GM12878 (cell line): ENCODE measurements around the gene B3GAT1. TPM values are rescaled to one million over a fixed set of nuclear protein-coding genes. Genes with fewer than 3 reads are reported as not detected.

Experiments used
- ATAC-seq: fragments of 200-7000 bp; cut with Tn5 transposase; 3 replicates; pipeline ENCODE4 v1.9.1; 2020; ENCODE audit warnings: mild to moderate bottlenecking, moderate library complexity
- BruUV-seq: library from RNA; stranded (reverse); fragments of 400-500 nt; replicated peaks from 2 replicates; lab custom pipeline; 2021; lab: Mats Ljungman, UMichigan
- CTCF ChIA-PET: fragments of 300-600 bp; sonication (Branson Sonifier 250); formaldehyde crosslinking; extraction: SDS; loops from one replicate; lab custom pipeline; 2021; ENCODE audit warnings: inconsistent platforms; lab: Yijun Ruan, JAX
- POLR2A ChIA-PET: fragments of 350-600 bp; formaldehyde crosslinking; extraction: SDS; loops from one replicate; lab custom pipeline; 2021; ENCODE audit warnings: inconsistent platforms; lab: Charles Lee
- RAD21 ChIA-PET: fragments of 300-600 bp; sonication (Branson Sonifier 250); formaldehyde crosslinking; loops from one replicate; lab custom pipeline; 2023; ENCODE audit warnings: antibody characterized with exemption; ENCODE audit not compliant: unreplicated experiment; lab: Charles Lee
- SMC1A ChIA-PET: fragments of 300-600 bp; sonication (Branson Sonifier 250); formaldehyde crosslinking; loops from one replicate; lab custom pipeline; 2023; ENCODE audit not compliant: unreplicated experiment, uncharacterized antibody; lab: Charles Lee
- DNase-seq: peaks from one replicate; pipeline ENCODE4 v3.0.0-alpha.2; 2011; ENCODE audit warnings: low read depth, low spot score
- FAIRE-seq: peaks from 3 replicates; lab custom pipeline; 2011; peaks lifted over from hg19 to GRCh38; lab: Jason Lieb, UNC
- H2AFZ ChIP-seq: 2 replicates; pipeline ENCODE4 v1.6.0; 2011; ENCODE audit warnings: low read depth, low read length, control low read depth; ENCODE audit not compliant: control insufficient read depth
- H3K27ac ChIP-seq: 2 replicates; pipeline ENCODE4 v1.5.1; 2011; ENCODE audit warnings: control low read depth; ENCODE audit not compliant: control insufficient read depth, insufficient read depth
- H3K27me3 ChIP-seq, 2 experiments: replicated peaks in 1 of 2; 2 replicates each; pipeline versions ENCODE4 v1.6.0 to v1.6.1; 2011; ENCODE audit warnings: low read length in 1 of 2; ENCODE audit not compliant: control insufficient read depth in 2 of 2, insufficient read depth in 2 of 2
- H3K36me3 ChIP-seq, 2 experiments: 2 replicates each; pipeline ENCODE4 v1.5.1; 2011; ENCODE audit warnings: low read length in 1 of 2; ENCODE audit not compliant: control insufficient read depth in 2 of 2, insufficient read depth in 2 of 2
- H3K4me1 ChIP-seq: 2 replicates; pipeline ENCODE4 v1.6.1; 2011; ENCODE audit warnings: mild to moderate bottlenecking, low read length, moderate library complexity, mixed read lengths; ENCODE audit not compliant: control insufficient read depth, insufficient read depth
- H3K4me2 ChIP-seq: 2 replicates; pipeline ENCODE4 v1.6.0; 2011; ENCODE audit warnings: control low read depth; ENCODE audit not compliant: control insufficient read depth, insufficient read depth
- H3K4me3 ChIP-seq: fragments of 200-600 bp; sonication (generic); 2 replicates; pipeline ENCODE4 v1.5.1; 2016
- H3K79me2 ChIP-seq: 2 replicates; pipeline ENCODE4 v1.6.0; 2011; ENCODE audit warnings: low read length; ENCODE audit not compliant: control insufficient read depth, insufficient read depth
- H3K9ac ChIP-seq: 2 replicates; pipeline ENCODE4 v1.8.0; 2011; ENCODE audit warnings: low read length, control low read depth, mixed read lengths; ENCODE audit not compliant: control insufficient read depth, insufficient read depth
- H3K9me3 ChIP-seq: replicated peaks from 3 replicates; pipeline ENCODE4 v1.5.1; 2011; ENCODE audit warnings: mild to moderate bottlenecking, low read length; ENCODE audit not compliant: control insufficient read depth, insufficient read depth
- H4K20me1 ChIP-seq: 2 replicates; pipeline ENCODE4 v1.6.0; 2011; ENCODE audit not compliant: control insufficient read depth, insufficient read depth
- EP300 ChIP-seq, 2 experiments: fragments of 150-350 bp in 1 of 2; IDR thresholded peaks; 2 replicates each; pipeline ENCODE4 v1.6.1; 2011 to 2012; ENCODE audit warnings: low read depth in 2 of 2, low read length in 2 of 2, borderline replicate concordance in 1 of 2, improper control_type of control experiment in 1 of 2, inconsistent platforms in 1 of 2; ENCODE audit not compliant: control insufficient read depth in 1 of 2
- KLF5 ChIP-seq: fragments of 450-650 bp; IDR thresholded peaks from 2 replicates; pipeline ENCODE4 v1.6.1; 2014; ENCODE audit warnings: mild to moderate bottlenecking; ENCODE audit not compliant: partially characterized antibody
- NFYB ChIP-seq: IDR thresholded peaks from 2 replicates; pipeline ENCODE4 v1.6.1; 2011; ENCODE audit warnings: low read depth, mild to moderate bottlenecking, low read length, improper control_type of control experiment, moderate library complexity; ENCODE audit not compliant: insufficient read depth
- POLR2AphosphoS5 ChIP-seq: IDR thresholded peaks from 2 replicates; pipeline ENCODE4 v1.6.1; 2011; ENCODE audit warnings: mild to moderate bottlenecking, low read length, inconsistent platforms
- RCOR1 ChIP-seq: conservative IDR thresholded peaks from 2 replicates; pipeline ENCODE4 v1.6.1; 2012; ENCODE audit warnings: low read depth, low read length, improper control_type of control experiment
- TARDBP ChIP-seq: IDR thresholded peaks from 2 replicates; pipeline ENCODE4 v1.6.1; 2016; ENCODE audit warnings: borderline replicate concordance
- TCF3 ChIP-seq: IDR thresholded peaks from 2 replicates; pipeline ENCODE4 v1.6.1; 2012; ENCODE audit warnings: low read depth, mild to moderate bottlenecking, low read length, borderline replicate concordance; ENCODE audit not compliant: insufficient read depth
- WRNIP1 ChIP-seq: IDR thresholded peaks from 2 replicates; pipeline ENCODE4 v1.6.1; 2011; ENCODE audit warnings: low read depth, low read length, improper control_type of control experiment, borderline replicate concordance
- ZNF274 ChIP-seq: IDR thresholded peaks from one replicate; pipeline ENCODE4 v1.8.0; 2011; ENCODE audit not compliant: insufficient read length, insufficient read depth
- WGBS: methylation state at CpG from one replicate; pipeline ENCODE4 v1.1.6; 2016; ENCODE audit warnings: low lambda C conversion rate; ENCODE audit not compliant: insufficient replicate concordance, insufficient coverage; ENCODE audit errors: missing lambda C conversion rate; 5-methylcytosine and 5-hydroxymethylcytosine counted together
- in situ Hi-C: fragments of 300-500 bp; cut with MboI; formaldehyde crosslinking; loops from 9 replicates; pipeline ENCODE4 v1.14.3; 2018; ENCODE audit warnings: mixed read lengths
- intact Hi-C: fragments of 100-400 bp; cut with micrococcal nuclease; formaldehyde crosslinking; loops from one replicate; pipeline ENCODE4 v1.14.2; 2022; ENCODE audit not compliant: unreplicated experiment
- polyA plus RNA-seq, 11 experiments: library from polyadenylated mRNA; depleted of rRNA in 4 of 11; unstranded in 6 of 11; stranded (reverse) in 5 of 11; fragments of >200 nt; fragmentation: Nextera tagmentation in 4 of 11; fragmentation: Illumina TruSeq in 1 of 11; extraction: Ambion mirVana in 4 of 11; extraction: Trizol in 1 of 11; gene quantifications; 1 replicate in 1 of 11; 2 replicates in 10 of 11; pipeline versions ENCODE4 v1.2.1 to v1.2.3, GENCODE V29; 2011 to 2016; ENCODE audit warnings: inconsistent platforms in 2 of 11, missing spikeins in 2 of 11, low read depth in 1 of 11
- total RNA-seq, 4 experiments: library from RNA; depleted of rRNA in 3 of 4; stranded (reverse); fragments of >200 nt in 3 of 4; fragmentation: Illumina TruSeq in 1 of 4; extraction: Trizol in 1 of 4; gene quantifications; 2 replicates each; pipeline versions ENCODE4 v1.2.1 to v1.2.3, GENCODE V29; 2013 to 2021
- TF ChIP-seq, protein P1 (sequence below): IDR thresholded peaks from 2 replicates; pipeline ENCODE4 v1.6.1; 2011; ENCODE audit warnings: mild to moderate bottlenecking, low read depth, low read length, moderate library complexity; ENCODE audit not compliant: insufficient replicate concordance

The B3GAT1 gene
- total and polyA plus RNA-seq, 10 of the 15 experiments (the other 5 are each of a cell fraction or from before 2014, with no cell fraction given), result 0.05 TPM; not detected in 9

DNA sequence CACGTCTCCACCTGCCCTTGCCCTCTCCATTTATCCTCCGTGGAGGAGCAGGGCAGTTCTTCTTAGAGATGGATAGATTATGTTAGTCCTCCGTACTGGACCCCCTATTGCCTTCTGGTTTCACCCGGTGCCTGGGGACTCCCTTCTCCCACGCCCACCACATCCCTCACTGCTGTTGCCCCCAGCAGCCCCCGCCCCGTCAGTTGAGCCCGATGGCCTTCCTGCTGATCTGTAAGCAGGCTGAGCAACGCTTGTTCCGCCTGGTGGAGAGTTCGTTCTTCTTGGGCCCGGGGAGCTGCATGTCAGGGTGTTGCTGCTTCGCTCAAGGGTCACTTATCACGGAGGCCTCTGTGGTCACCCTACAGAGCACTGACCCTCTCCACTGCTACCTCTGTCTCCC, 34.2 kb downstream of the B3GAT1 start:
- H3K4me1 ChIP-seq, result no peaks in the 10 kb centered on the region
- ATAC-seq, result no peak
- no peaks in the 10 kb centered on the region for H4K20me1 ChIP-seq
- no peak for DNase-seq
- no peak overlapping the region for H2AFZ ChIP-seq
- in situ Hi-C loops, result no loop called here
- POLR2A ChIA-PET, result no interaction called here
- TF ChIP-seq TARDBP (no peak), POLR2AphosphoS5 (no peak), KLF5 (no peak), RCOR1 (no peak), ZNF274 (no peak), EP300 (IDR thresholded peaks at IDR 0.05; ENCODE audit: borderline replicate concordance in 1 of 2, control insufficient read depth in 1 of 2, low read depth in 2 of 2, low read length in 2 of 2) (no peak), NFYB (no peak), TCF3 (no peak), WRNIP1 (no peak)
- TF ChIP-seq, protein P1, sequence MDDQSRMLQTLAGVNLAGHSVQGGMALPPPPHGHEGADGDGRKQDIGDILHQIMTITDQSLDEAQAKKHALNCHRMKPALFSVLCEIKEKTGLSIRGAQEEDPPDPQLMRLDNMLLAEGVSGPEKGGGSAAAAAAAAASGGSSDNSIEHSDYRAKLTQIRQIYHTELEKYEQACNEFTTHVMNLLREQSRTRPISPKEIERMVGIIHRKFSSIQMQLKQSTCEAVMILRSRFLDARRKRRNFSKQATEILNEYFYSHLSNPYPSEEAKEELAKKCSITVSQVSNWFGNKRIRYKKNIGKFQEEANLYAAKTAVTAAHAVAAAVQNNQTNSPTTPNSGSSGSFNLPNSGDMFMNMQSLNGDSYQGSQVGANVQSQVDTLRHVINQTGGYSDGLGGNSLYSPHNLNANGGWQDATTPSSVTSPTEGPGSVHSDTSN, result no peak
- peaks cover 0 to 2% of the 10 kb centered on the region in 2 experiments; a peak in 3 of 4 replicates for H3K27me3 ChIP-seq
- 36% methylated on average over 14 of the region's 14 CpGs for WGBS
- H3K4me2 ChIP-seq, result no peak overlapping the region
- no peaks in the 10 kb centered on the region for H3K79me2 ChIP-seq
- H3K9me3 ChIP-seq, result no peaks in the 10 kb centered on the region; the same call in 2 of the 3 replicates
- CTCF ChIA-PET, result no interaction called here
- H3K4me3 ChIP-seq, result no peak overlapping the region
- no peak overlapping the region for H3K9ac ChIP-seq
- BruUV-seq, result no TSS peak
- intact Hi-C loops, result no loop called here
- no peaks in the 10 kb centered on the region for H3K36me3 ChIP-seq
- RAD21 ChIA-PET, result no interaction called here
- SMC1A ChIA-PET, result no interaction called here
- no peak overlapping the region for H3K27ac ChIP-seq
- FAIRE-seq, result no peak
